Hypothalamus (tissue), 51 donors: Measurements from ENCODE around the gene ZBTB47.

Experiments used
- DNase-seq, 51 donors: peaks; one replicate each; lab custom pipeline; 2025; lab: John Stamatoyannopoulos, UW

ZBTB47 gene

DNA sequence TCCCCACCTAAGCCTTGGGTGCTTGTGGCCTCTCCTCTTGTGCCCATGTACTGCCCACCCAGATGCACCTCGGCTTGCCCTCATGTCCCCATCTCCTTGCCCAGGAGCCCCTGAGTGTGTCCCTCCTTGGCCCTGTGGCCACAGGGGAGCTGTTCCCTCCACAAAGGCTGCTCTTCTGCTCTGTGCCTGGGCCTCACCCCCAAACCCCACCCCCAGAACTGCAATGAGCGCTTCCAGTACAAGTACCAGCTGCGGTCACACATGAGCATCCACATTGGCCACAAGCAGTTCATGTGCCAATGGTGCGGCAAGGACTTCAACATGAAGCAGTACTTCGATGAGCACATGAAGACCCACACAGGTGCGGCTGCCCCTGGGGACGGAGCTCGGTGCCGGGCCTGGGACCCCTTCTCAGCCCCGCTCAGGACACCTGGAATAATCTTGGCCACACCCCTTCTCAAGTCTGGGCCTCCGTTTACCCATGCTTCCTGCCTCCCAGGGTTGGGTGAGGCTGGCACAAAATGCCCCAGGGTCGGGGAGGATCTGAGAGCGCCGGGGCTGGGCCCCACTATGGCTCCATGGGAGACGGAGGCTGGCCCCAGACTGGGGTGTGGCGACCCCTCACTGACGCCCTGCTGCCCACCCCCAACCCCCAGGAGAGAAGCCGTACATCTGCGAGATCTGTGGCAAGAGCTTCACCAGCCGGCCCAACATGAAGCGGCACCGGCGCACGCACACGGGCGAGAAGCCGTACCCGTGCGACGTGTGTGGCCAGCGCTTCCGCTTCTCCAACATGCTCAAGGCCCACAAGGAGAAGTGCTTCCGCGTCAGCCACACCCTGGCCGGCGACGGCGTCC is 10.3 kb downstream of the ZBTB47 start:
- no peak for DNase-seq

DNA sequence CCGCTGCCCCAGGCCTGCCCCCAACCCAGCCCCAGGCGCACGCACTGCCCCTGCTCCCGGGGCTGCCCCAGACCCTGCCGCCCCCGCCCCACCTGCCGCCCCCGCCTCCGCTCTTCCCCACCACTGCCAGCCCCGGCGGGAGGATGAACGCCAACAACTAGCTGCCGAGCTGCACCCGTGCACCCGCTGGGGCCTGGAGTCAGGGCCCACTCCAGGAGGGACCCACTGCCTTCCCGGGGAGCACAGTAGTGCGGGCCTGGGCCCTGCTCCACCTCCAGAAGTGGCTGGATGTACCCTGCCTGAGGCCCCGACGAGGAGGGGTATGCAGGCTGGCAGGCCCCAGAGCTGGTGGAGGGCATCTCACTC is 10.9 kb downstream of the ZBTB47 start:
- DNase-seq: no peak

DNA sequence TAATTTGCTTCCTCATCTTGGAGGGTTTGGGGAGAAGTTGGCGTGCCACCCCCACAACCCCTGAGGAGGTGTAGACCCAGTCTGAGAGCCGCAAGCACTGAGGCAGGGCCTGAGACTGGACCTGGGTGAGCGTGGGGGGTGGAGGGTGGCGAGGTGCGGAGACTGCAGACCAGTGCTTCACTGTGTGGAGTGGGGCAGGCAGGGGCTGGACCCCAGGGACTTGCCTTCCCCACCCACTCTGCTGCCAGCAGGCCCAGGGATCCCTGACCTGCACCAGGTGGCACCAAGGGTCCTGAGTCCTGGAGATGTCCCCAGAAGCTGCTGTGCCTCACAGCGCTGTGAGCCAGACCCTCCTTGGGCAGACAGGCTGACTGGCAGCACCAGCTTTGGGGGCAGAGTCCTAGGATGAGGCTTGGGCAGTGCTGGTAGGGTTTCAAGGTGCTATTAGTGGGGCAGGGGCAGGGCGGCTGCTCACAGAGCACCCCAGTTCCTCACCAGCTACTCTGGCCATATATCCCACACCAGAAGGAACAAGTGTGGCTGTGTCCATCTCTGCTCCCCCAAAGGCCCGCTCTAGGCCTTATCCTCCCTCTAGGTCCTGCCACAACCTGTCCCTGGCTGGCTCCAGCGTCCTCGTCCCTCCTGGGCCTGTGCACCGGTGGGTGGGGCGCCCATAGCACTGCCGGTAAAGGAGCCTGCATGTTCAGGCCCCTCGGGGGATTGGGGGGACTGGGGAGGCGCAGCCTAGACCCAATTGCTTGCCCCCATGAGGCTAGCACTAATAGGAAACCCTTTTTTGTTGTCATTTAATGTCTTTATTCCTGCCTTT is 11.8 kb downstream of the ZBTB47 start:
- DNase-seq: no peak

DNA sequence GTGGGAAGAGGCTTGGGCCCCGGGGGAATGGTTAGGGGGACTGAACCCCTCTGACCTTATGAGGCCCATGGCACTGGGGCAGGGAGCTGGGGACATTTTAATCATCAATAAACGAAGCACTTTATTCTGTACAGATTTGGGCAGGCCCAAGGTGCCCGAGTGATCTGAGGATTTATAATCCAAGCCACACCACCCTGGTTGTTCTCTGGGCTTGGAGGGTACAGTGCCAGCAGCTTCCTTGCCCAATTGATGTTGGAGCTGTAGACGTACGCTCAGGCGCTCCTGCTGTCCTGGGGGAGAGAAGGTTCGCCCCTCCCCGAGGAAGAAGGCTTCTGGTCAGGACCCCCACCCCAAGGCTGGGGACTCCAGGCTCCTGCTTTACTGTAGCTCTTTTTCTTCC is 12.5 kb downstream of the ZBTB47 start:
- no peak for DNase-seq

DNA sequence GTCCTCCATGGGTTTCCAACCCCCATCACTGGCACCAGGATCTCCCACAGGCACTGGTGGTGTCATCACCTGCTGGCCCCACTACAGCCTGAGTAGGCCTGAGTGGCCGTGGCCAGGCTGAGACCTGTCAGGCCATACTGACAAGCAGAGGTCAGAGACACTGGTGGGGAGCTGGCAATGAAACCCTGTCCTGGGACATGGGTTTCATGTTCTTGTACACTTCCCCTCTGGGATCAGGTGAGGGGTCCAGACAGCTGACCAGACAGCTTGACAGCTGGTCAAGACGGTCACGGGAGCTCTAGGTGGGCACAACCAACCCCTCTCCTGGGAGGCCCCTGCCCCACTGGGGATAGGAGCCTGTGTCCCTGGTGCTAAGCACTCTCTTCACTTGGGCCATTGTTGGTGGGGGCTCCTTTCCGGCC is 13.1 kb downstream of the ZBTB47 start:
- DNase-seq: no peak

DNA sequence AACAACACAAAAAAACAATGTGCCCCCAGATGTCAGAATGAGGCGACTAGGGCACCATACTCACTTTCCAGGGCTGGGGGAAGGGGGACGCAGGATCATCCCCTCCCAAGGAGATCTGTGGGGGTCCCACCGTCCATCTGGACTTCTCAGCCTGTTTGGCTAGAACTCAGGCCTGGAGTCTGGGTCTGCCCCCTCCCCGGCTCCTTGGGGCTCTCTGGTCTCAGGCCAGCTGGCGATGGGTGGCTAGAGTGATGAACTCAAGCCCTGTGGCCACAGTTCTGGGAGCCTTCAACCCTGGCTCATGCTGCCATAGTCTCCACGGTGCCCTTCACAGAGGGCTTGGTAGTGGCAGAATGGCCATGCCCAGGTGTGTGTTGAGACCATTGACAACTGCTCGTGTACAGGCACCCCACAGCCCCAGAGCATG is 13.6 kb downstream of the ZBTB47 start:
- DNase-seq: no peak

DNA sequence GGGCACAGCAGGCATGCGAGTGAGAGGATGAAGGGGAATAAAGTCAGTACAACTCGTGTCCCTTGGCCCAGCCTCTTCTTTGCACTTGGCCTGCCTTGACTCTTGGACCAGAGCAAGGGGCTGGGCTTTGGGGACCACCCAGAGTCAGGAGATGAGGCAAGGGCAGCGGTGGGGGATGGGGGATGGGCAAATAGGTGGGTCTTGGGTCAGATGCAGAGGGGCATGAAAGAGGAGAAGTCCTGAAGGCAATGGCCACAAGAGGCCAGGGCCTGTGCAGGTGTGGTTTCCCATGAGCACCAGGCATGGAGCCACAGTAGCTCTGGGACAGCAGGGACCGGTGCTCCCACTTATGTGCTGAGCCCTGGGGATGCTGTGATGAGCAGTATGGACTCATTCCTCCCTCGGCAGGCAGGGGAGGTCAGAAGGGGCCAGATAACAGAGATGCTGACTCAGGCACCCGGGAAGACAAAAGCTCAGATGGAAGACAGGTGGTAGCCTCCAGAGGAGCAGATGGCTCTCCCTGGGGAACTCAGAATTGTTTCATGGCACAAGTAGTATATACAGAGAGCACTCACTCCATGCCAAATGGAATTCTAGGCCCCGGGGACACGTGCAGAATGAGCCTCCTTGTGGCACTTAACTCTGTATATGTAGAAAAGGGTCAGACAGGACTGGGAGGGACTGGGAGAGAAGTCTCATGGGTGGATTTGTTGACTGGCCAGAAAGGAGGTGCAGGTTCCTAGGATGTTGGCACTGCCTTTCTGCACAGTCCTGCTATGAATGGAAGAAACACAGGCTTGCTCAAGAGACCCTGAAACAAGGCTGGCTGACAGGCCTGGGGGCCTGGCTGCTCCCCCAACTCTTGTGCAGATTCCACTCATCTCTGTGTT is 14.3 kb downstream of the ZBTB47 start:
- DNase-seq: no peak

DNA sequence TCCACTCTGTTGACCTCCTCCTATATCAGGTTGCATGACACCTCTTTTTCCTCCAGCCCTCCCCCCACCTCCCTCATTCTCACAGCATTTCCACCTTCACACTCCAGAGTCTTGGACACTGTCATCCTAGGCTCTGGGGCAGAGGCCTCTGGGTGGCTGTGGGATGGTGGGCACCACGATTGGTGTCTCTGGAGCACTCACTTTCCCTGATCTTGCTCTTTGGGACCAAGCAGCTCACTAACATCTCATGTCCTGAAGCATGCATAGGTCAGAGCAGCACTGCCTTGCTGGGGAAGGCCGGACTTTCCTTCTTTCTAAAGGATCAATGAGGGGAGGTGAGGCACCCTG is 14.9 kb downstream of the ZBTB47 start:
- DNase-seq: no peak

DNA sequence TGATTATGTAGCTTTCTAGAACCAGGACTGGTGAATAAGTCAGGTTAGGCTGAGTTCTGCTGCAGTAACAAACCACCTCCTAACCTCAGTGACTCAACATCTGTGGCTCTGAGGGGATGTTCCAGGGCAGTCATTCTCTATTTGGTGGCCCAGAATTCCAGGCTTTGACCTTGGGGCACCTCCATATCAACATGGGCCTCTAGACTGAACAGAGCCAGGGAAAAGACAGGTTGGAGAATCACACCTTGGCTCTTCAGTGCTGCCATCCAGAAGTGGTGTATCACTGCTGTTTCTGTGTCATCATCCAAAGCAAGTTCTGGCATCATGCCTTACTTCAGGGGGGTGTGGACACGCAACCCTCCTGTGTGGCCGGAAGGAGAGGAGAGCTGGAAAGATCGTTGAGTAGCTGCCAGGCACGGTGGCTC is 15.3 kb downstream of the ZBTB47 start:
- DNase-seq: no peak

DNA sequence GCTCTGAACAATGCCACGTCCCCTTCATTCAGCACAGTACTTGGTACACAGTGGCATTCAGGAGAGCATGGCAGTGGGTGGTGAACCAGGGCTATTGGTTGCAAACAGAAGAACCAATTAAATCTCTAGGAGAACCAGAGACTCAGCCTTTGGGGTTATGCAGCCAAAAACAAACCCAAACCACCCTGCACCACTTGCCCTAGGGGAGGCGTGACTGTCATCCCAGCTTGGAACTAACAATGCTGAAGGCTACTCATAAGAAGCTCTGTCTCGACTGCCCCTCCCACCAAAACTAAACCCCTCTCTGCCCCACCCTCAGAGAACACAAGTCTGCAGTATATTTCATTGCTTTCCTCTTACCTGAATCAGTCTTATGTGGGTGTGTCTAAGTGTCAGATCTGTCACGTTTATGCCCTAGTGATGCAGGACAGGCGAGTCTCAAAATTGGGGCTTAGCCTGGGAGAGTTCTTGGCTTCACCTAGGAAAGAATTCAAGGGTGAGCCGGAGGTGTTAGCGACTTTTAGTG is 16.6 kb downstream of the ZBTB47 start:
- no peak for DNase-seq

DNA sequence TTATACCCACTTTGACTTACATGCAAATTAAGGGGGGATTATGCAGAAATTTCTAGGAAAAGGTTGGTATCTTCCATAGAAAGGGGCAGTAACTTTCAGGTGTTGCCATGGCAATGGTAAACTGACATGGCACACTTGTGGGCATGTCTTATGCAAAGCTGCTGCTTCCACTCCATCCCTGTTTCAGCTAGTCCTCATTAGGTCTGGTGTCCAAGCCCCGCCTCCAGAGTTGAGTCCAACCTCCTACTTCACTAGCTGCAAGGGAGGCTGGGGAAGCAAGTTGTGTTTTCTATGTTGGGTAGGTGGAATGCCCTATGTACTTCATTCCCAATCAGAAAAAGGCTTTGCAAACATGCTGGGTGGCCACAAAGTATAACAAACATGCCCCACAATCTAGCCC is 17.2 kb downstream of the ZBTB47 start:
- no peak for DNase-seq

DNA sequence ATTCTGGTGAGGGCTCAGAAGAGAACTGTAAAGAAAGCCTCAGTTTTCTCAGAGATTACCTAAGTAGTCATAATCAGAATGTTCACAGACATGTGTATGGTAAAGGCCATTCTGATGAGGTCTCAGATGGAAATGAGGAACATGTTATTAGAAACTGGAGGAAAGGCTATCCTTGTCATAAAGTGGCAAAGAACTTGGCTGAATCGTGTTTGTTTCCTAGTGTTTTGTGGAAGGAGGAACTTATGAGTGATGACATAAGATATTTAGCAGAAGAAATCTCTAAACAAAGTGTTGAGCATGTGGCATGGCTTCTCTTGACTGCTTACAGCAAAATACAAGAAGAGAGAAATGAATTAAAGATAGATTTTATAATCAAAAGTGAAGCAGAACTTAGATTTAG is 19.0 kb downstream of the ZBTB47 start:
- no peak for DNase-seq

DNA sequence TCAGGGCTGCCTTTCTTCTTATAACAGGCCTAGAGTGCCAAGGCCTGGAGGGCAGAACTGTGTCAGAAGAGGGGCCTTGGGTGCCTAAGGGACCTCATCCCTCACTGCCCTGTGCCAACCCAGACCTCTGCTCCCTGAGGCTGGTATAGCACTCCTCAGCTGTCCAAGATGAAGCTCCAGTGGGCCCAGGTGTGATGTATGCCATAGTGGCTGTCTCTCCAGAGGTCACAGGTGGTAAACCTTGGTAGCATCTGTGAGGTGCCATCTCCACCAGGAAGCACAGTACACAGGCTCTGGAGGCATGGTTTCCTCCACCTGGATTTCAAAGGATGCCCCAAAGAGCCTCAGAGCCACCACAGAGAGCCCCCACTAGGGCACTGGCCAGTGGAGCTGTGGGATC is 19.6 kb downstream of the ZBTB47 start:
- no peak for DNase-seq

DNA sequence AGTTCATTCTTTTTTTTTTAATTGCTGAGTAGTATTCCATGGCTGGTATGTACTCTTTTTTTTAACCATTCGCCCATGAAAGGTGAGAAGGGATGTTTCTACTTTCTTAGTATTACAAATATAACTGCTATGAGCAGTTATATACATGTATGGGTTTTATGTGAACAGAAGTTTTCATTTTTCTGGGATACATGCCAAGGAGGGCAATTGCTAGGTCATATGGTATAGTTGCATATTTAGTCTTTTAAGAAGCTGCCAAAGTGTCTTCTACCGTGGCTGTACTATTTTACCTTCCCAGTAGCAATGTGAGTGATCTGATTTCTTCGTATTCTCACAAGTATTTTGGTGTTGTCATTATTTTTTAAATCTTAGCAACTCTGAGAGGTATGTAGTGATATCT is 20.6 kb downstream of the ZBTB47 start:
- DNase-seq: no peak

DNA sequence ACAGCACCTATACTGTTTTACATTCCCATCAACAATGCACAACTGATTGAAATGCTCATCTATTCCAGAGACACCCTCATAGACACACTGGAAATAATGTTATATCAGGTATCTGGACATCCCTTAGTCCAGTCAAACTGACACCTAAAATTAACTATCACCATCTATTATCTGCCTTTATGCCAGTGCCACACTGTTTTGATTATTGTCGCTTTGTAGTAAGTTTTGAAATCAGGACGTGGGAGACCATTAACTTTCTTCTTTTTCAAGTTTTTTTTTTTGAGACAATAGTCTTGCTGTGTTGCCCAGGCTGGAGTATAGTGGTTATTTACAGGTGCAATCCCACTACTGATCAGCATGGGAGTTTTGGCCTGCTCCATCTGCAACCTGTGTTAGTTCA is 22.4 kb downstream of the ZBTB47 start:
- no peak for DNase-seq

DNA sequence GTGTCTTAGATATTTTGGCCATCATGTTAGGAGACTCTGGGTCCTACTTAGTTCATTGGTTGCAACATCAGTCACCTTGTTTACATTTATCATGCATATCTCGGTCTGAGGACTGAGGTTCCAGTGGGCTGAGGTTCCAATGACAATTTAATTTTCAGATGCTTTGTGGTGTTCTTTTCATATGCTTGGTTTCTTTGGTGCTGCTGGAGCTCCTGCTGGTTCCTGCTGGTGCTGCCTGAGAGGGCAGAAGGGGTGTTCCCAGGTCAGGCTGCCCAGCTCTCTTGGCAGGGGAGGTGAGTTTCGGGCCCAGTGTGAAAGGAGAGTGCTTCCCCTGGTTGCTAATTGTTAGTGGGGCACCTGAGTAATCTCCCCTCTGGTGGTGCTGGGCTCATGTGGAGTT is 24.9 kb downstream of the ZBTB47 start:
- no peak for DNase-seq

DNA sequence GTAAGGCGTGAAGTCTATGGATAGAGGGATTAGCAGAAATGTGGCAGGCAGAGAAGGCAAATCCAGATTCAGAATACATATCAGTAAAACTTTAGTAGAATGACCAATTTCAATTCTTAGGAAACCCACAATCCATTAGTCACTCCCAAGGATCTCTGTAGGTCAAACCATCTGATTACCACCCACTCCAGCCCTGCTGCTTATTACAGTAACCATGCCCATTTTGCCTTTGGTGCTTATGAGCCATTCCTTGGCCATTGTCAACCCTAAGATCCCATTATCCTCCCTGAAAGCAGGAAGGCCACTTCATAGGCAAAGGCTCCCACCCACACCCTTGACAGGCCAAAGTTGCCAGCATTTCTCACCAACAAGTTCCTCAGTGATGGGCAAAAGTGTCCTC is 26.8 kb downstream of the ZBTB47 start:
- no peak for DNase-seq

DNA sequence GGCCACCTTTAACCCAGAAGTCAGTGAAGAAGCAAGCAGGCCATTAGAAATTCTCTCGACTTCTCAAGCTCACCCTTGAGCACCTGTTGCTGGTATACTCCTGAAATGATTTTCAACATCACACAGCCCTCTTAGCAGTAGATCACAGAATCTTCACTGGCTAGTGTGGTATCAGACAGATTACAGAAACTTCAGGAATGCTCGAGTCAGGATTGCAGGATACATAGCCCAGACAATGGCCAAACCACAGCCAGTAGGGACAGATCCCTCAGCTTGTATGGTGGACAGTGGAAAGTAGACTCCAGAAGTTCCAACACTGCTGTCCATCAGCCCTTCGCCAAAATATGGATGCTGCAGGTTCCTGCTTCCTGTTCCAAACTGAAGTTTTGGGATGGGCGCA is 27.3 kb downstream of the ZBTB47 start:
- DNase-seq: no peak

DNA sequence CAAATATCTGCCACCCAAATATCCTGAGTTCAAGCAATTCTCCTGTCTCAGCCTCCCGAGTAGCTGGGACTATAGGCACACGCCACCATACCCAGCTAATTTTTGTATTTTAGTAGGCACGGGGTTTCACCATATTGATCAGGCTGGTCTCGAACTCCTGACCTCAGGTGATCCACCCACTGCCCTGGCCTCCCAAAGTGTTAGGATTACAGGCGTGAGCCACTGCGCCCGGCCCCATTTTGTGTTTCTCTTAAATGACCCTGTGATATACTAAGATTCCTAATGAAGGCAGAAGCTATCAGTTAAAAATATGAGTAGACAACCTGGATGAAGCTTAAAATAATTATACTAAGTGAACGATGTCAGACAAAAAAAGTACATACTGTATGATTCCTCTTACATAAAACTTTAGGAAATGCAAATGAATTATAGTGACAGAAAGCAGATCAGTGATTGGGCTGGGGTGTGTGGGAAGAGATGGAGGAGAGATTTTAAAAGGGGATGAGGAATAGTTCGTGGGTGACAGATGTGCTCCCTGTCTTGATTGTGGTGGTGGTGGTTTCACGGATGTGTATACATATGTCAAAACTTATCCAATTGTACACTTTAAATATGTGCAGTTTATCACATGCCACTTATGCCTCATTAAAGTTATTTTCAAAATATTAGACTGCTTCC is 28.0 kb downstream of the ZBTB47 start:
- DNase-seq: no peak
